ENCODE measurements around the gene TOR1A.
A peak's percentile ranks its signal among the peaks of the same experiment; 100 is the strongest.

The TOR1A gene

DNA sequence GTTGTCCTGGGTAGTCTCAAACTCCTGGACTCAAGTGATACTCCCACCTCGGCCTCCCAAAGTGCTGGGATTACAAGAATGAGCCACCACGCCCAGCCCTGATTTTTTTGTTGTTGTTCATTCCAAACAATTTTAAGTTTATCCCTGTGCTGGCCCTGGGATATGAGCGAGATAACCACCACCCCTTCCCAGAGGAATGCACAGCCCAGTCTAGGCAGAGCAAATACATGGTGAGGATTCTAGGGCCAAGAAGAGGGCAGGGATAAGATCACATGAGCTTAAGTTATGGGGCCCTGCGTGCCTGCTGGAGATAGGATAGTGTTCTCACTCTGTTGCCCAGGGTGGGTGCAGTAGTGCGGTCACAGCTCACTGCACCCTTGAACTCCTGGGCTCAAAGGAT, 42.0 kb downstream of the TOR1A start:
- Histone ChIP-seq H4K91ac (ENCODE audit: low read length) (peak overlapping the region; percentile 58), H3K14ac (ENCODE audit: low read length in 2 of 2) (no peak overlapping the region), H3K9me3 (ENCODE audit: control insufficient read depth, low read length) (no peaks in the 10 kb centered on the region), H2BK5ac (ENCODE audit: low read depth, low read length, poor library complexity, severe bottlenecking) (no peak overlapping the region), H2BK120ac (ENCODE audit: low read depth, low read length) (no peak overlapping the region), H3K4me2 (ENCODE audit: low read length, poor library complexity, severe bottlenecking) (no peak overlapping the region), H4K8ac (ENCODE audit: low read length) (no peak overlapping the region), H3K27ac (ENCODE audit: low read length, poor library complexity, severe bottlenecking) (no peak overlapping the region), H3K27me3 (ENCODE audit: control insufficient read depth in 1 of 2, insufficient read depth in 1 of 2, low read length in 2 of 2) (peaks cover 0 to 15% of the 10 kb centered on the region in 2 experiments), H3K4ac (ENCODE audit: low read depth in 1 of 2, low read length in 2 of 2) (no peak overlapping the region), H2AK5ac (ENCODE audit: low read length, severe bottlenecking) (no peak overlapping the region), H2BK12ac (ENCODE audit: low read length in 2 of 2) (peak overlapping the region; percentile 9 to 94), H2BK15ac (ENCODE audit: low read depth, poor library complexity, severe bottlenecking) (no peak overlapping the region), H3K4me3 (ENCODE audit: insufficient read depth in 1 of 2, low read depth in 1 of 2, low read length in 2 of 2) (no peak overlapping the region), H3K23ac (ENCODE audit: low read length in 2 of 2) (no peak overlapping the region), H2AFZ (ENCODE audit: low read depth, low read length) (no peak overlapping the region), H3K18ac (ENCODE audit: low read depth in 1 of 2, low read length in 2 of 2) (no peak overlapping the region), H3K4me1 (ENCODE audit: control insufficient read depth, insufficient read depth, low read depth, low read length) (peaks cover 9% of the 10 kb centered on the region), H3K79me1 (replicated peaks; ENCODE audit: low read length, poor library complexity, severe bottlenecking) (no peaks in the 10 kb centered on the region), H3K9ac (ENCODE audit: low read length) (peak overlapping the region; percentile 39), H3K36me3 (ENCODE audit: control insufficient read depth in 1 of 2, insufficient read depth in 2 of 2, low read depth in 1 of 2, low read length in 2 of 2) (no peaks in the 10 kb centered on the region)
- DNase-seq, result no peak
- WGBS, result 67% methylated on average over 5 of the region's 5 CpGs

DNA sequence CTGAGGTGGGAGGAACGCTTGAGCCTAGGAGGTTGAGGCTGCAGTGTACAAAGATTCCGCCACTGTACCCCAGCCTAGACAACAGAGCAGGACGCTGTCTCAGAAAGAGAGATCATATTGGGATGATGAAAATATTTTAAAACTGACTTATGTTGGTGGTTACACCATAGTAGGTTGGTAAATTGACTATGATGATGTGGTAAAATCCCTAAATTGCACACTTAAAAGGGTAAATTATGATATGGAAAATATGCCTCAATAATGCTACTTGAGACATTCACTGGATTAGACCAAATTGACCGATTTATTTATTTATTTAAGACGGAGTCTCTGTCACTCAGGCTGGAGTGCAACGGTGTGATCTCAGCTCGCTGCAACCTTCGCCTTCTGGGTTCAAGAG, 42.8 kb downstream of the TOR1A start:
- Histone ChIP-seq H2BK15ac (ENCODE audit: low read depth, poor library complexity, severe bottlenecking) (no peak overlapping the region), H3K4ac (ENCODE audit: low read depth in 1 of 2, low read length in 2 of 2) (no peak overlapping the region), H3K79me1 (replicated peaks; ENCODE audit: low read length, poor library complexity, severe bottlenecking) (no peaks in the 10 kb centered on the region), H3K36me3 (ENCODE audit: control insufficient read depth in 1 of 2, insufficient read depth in 2 of 2, low read depth in 1 of 2, low read length in 2 of 2) (no peaks in the 10 kb centered on the region), H3K9ac (ENCODE audit: low read length) (no peak overlapping the region), H2BK12ac (ENCODE audit: low read length in 2 of 2) (peak overlapping the region in 1 of 2 experiments; percentile 6), H3K14ac (ENCODE audit: low read length in 2 of 2) (no peak overlapping the region), H3K4me1 (ENCODE audit: control insufficient read depth, insufficient read depth, low read depth, low read length) (peaks cover 16% of the 10 kb centered on the region), H4K91ac (ENCODE audit: low read length) (no peak overlapping the region), H2AFZ (ENCODE audit: low read depth, low read length) (no peak overlapping the region), H3K27me3 (ENCODE audit: control insufficient read depth in 1 of 2, insufficient read depth in 1 of 2, low read length in 2 of 2) (peaks cover 0 to 8% of the 10 kb centered on the region in 2 experiments), H3K23ac (ENCODE audit: low read length in 2 of 2) (no peak overlapping the region), H3K27ac (ENCODE audit: low read length, poor library complexity, severe bottlenecking) (no peak overlapping the region), H3K9me3 (ENCODE audit: control insufficient read depth, low read length) (no peaks in the 10 kb centered on the region), H3K4me2 (ENCODE audit: low read length, poor library complexity, severe bottlenecking) (no peak overlapping the region), H4K8ac (ENCODE audit: low read length) (no peak overlapping the region), H3K18ac (ENCODE audit: low read depth in 1 of 2, low read length in 2 of 2) (no peak overlapping the region), H2BK5ac (ENCODE audit: low read depth, low read length, poor library complexity, severe bottlenecking) (no peak overlapping the region), H2AK5ac (ENCODE audit: low read length, severe bottlenecking) (no peak overlapping the region), H3K4me3 (ENCODE audit: insufficient read depth in 1 of 2, low read depth in 1 of 2, low read length in 2 of 2) (no peak overlapping the region), H2BK120ac (ENCODE audit: low read depth, low read length) (no peak overlapping the region)
- WGBS, result 83% methylated on average over 8 of the region's 8 CpGs
- DNase-seq, result no peak

DNA sequence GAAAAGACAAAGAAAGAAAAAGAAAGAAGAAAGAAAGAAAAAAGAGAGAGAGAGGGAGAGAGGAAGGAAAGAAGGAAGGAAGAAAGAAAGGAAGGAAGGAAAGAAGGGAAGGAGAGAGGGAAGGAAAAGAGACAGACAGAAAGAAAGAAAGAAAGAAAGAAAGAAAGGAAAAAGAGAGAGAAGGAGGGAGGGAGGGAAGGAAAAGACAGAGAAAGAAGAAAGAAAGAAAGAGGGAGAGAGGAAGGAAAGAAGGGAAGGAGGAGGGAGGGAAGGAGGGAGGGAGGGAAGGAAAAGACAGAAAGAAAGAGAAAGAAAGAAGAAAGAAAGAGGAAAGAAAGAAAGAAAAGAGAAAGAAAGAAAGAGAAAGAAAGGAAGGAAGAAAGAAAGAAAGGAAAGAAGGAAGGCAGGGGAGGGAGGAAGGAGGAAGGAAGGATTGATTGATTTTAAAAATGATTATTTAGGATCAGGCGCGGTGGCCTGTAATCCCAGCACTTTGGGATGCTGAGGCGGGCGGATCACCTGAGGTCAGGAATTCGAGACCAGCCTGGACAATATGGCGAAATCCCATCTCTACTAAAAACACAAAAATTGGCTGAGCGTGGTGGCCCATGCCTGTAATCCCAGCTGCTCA, 44.3 kb downstream of the TOR1A start:
- H3K9me3 ChIP-seq (ENCODE audit: control insufficient read depth, low read length), result no peaks in the 10 kb centered on the region
- DNase-seq, result no peak
- H3K23ac ChIP-seq (ENCODE audit: low read length in 2 of 2), result no peak overlapping the region
- H4K91ac ChIP-seq (ENCODE audit: low read length), result no peak overlapping the region
- peak overlapping the region in 1 of 2 experiments; percentile 15 for H2BK12ac ChIP-seq (ENCODE audit: low read length in 2 of 2)
- H2BK120ac ChIP-seq (ENCODE audit: low read depth, low read length), result no peak overlapping the region
- H3K4ac ChIP-seq (ENCODE audit: low read depth in 1 of 2, low read length in 2 of 2), result peak overlapping the region in 1 of 2 experiments; percentile 58
- no peak overlapping the region for H3K27ac ChIP-seq (ENCODE audit: low read length, poor library complexity, severe bottlenecking)
- H3K9ac ChIP-seq (ENCODE audit: low read length), result no peak overlapping the region
- H3K36me3 ChIP-seq (ENCODE audit: control insufficient read depth in 1 of 2, insufficient read depth in 2 of 2, low read depth in 1 of 2, low read length in 2 of 2), result no peaks in the 10 kb centered on the region
- H3K4me1 ChIP-seq (ENCODE audit: control insufficient read depth, insufficient read depth, low read depth, low read length), result peaks cover 23% of the 10 kb centered on the region
- no peak overlapping the region for H2BK15ac ChIP-seq (ENCODE audit: low read depth, poor library complexity, severe bottlenecking)
- no peak overlapping the region for H2AFZ ChIP-seq (ENCODE audit: low read depth, low read length)
- no peak overlapping the region for H2BK5ac ChIP-seq (ENCODE audit: low read depth, low read length, poor library complexity, severe bottlenecking)
- no peak overlapping the region for H3K14ac ChIP-seq (ENCODE audit: low read length in 2 of 2)
- no peaks in the 10 kb centered on the region for H3K79me1 ChIP-seq (replicated peaks; ENCODE audit: low read length, poor library complexity, severe bottlenecking)
- H3K4me2 ChIP-seq (ENCODE audit: low read length, poor library complexity, severe bottlenecking), result no peak overlapping the region
- no peak overlapping the region for H3K18ac ChIP-seq (ENCODE audit: low read depth in 1 of 2, low read length in 2 of 2)
- WGBS, result 98% methylated on average over 7 of the region's 7 CpGs
- H4K8ac ChIP-seq (ENCODE audit: low read length), result no peak overlapping the region
- no peak overlapping the region for H2AK5ac ChIP-seq (ENCODE audit: low read length, severe bottlenecking)
- H3K27me3 ChIP-seq (ENCODE audit: control insufficient read depth in 1 of 2, insufficient read depth in 1 of 2, low read length in 2 of 2), result peaks cover 0 to 4% of the 10 kb centered on the region in 2 experiments
- H3K4me3 ChIP-seq (ENCODE audit: insufficient read depth in 1 of 2, low read depth in 1 of 2, low read length in 2 of 2), result no peak overlapping the region

DNA sequence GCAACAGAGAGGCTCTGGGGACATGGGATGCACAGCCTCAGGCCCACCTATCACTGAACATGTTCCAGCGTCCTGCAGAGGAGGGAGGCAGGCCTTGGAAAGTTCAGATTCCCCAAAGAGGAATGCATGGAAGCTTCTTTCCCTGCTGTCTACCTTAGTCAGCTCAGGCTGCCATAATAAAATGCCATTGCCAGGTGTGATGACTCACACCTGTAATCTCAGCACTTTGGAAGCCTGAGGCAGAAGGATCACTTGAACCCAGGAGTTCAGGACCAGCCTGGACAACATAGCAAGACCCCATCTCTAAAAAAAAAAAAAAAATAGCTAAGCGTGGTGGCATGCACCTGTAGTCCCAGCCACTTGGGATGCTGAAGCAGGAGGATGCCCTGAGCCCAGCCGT, 45.5 kb downstream of the TOR1A start:
- H4K91ac ChIP-seq (ENCODE audit: low read length), result no peak overlapping the region
- H3K4me1 ChIP-seq (ENCODE audit: control insufficient read depth, insufficient read depth, low read depth, low read length), result peaks cover 27% of the 10 kb centered on the region
- H3K9ac ChIP-seq (ENCODE audit: low read length), result no peak overlapping the region
- peak overlapping the region; percentile 37 to 67 for H3K18ac ChIP-seq (ENCODE audit: low read depth in 1 of 2, low read length in 2 of 2)
- no peak overlapping the region for H3K27ac ChIP-seq (ENCODE audit: low read length, poor library complexity, severe bottlenecking)
- peak overlapping the region; percentile 38 for H2BK120ac ChIP-seq (ENCODE audit: low read depth, low read length)
- no peak overlapping the region for H3K23ac ChIP-seq (ENCODE audit: low read length in 2 of 2)
- H4K8ac ChIP-seq (ENCODE audit: low read length), result no peak overlapping the region
- no peaks in the 10 kb centered on the region for H3K9me3 ChIP-seq (ENCODE audit: control insufficient read depth, low read length)
- H3K27me3 ChIP-seq (ENCODE audit: control insufficient read depth in 1 of 2, insufficient read depth in 1 of 2, low read length in 2 of 2), result peaks cover 0 to 6% of the 10 kb centered on the region in 2 experiments
- no peak overlapping the region for H3K4me2 ChIP-seq (ENCODE audit: low read length, poor library complexity, severe bottlenecking)
- no peak overlapping the region for H2BK5ac ChIP-seq (ENCODE audit: low read depth, low read length, poor library complexity, severe bottlenecking)
- DNase-seq, result no peak
- H3K4me3 ChIP-seq (ENCODE audit: insufficient read depth in 1 of 2, low read depth in 1 of 2, low read length in 2 of 2), result no peak overlapping the region
- H3K79me1 ChIP-seq (replicated peaks; ENCODE audit: low read length, poor library complexity, severe bottlenecking), result no peaks in the 10 kb centered on the region
- H2AK5ac ChIP-seq (ENCODE audit: low read length, severe bottlenecking), result no peak overlapping the region
- H2AFZ ChIP-seq (ENCODE audit: low read depth, low read length), result no peak overlapping the region
- peak overlapping the region; percentile 63 for H2BK15ac ChIP-seq (ENCODE audit: low read depth, poor library complexity, severe bottlenecking)
- WGBS, result 91% methylated on average over 2 of the region's 3 CpGs
- no peaks in the 10 kb centered on the region for H3K36me3 ChIP-seq (ENCODE audit: control insufficient read depth in 1 of 2, insufficient read depth in 2 of 2, low read depth in 1 of 2, low read length in 2 of 2)
- no peak overlapping the region for H3K14ac ChIP-seq (ENCODE audit: low read length in 2 of 2)
- no peak overlapping the region for H3K4ac ChIP-seq (ENCODE audit: low read depth in 1 of 2, low read length in 2 of 2)
- peak overlapping the region in 1 of 2 experiments; percentile 51 for H2BK12ac ChIP-seq (ENCODE audit: low read length in 2 of 2)
